Neuron (in vitro differentiated cells): ENCODE data around the gene AGPAT3.

Experiments used
- H2AFZ ChIP-seq: one replicate; pipeline ENCODE4 v1.6.1; 2013; ENCODE audit warnings: low read depth, mild to moderate bottlenecking, inconsistent platforms, low read length, moderate library complexity
- H3K27me3 ChIP-seq: one replicate; pipeline ENCODE4 v1.6.1; 2013; ENCODE audit warnings: low read length; ENCODE audit not compliant: insufficient read depth
- H3K36me3 ChIP-seq: one replicate; pipeline ENCODE4 v1.6.1; 2013; ENCODE audit warnings: low read length; ENCODE audit not compliant: insufficient read depth
- H3K4me1 ChIP-seq: one replicate; pipeline ENCODE4 v1.6.1; 2013; ENCODE audit warnings: low read length; ENCODE audit not compliant: insufficient read depth
- H3K4me3 ChIP-seq: 2 replicates; pipeline ENCODE4 v1.5.1; 2013; ENCODE audit warnings: mild to moderate bottlenecking, low read length, moderate library complexity
- H3K9me3 ChIP-seq: one replicate; pipeline ENCODE4 v1.6.1; 2013; ENCODE audit warnings: low read length

AGPAT3 gene

DNA sequence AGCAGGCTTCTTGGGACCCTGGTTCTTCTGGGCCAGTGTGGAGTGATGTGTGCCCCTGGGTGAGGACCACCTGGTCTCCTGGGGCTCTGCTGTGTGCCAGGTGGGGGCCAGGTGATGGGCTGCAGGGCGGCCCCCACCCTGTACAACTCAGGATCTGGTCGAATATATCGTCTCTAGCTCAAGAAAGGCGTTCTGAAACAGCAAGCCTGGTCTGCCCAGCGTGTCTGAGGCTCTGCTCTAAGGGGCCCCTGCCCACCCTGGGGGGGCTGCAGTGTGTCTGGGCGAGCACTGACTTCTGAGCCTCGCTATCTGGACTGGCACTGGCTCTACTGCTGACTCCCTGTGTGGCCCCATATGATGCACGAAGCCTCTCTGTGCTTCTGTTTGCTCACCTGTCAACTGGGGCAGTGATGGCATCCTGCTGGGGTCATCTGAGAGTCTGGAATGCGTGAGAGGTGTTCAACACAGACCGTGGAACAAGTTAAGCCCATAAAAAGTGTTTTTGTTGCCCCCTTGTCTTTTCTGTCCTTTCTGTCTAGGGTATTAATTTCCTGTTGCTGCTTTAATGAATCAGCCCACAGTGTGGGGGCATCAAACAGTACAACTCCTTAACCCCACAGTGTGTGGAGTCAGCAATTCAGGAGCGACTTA is 91.1 kb downstream of the AGPAT3 start:
- Histone ChIP-seq H2AFZ (no peak overlapping the region), H3K4me3 (no peak overlapping the region)

DNA sequence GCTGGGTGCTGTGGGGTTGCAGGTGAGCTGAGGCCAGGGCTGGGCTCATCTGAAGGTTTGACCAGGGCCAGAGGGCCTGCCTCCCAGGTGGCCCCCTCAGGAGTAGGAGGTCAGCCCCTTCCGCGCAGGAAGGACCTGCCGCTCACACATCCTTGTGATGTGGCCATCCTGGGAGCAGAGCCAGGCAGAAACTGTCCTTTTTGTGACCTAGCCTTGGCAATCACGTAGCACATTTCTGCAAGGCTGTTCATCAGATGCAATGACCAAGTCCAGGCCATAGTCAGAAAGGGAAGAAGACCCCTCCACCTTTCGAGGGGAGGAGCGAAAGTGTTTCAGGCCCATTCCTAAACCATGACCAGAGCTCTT is 91.6 kb downstream of the AGPAT3 start:
- no peak overlapping the region for H2AFZ ChIP-seq
- no peaks in the 10 kb centered on the region for H3K4me1 ChIP-seq
- H3K9me3 ChIP-seq = no peaks in the 10 kb centered on the region
- H3K27me3 ChIP-seq = no peaks in the 10 kb centered on the region
- H3K36me3 ChIP-seq = peaks cover 5% of the 10 kb centered on the region
- no peak overlapping the region for H3K4me3 ChIP-seq

More for the DNA sequence above, 91.1 kb downstream of the AGPAT3 start:
- Histone ChIP-seq H3K4me1 (no peaks in the 10 kb centered on the region), H3K9me3 (no peaks in the 10 kb centered on the region), H3K27me3 (no peaks in the 10 kb centered on the region), H3K36me3 (peaks cover 5% of the 10 kb centered on the region)

DNA sequence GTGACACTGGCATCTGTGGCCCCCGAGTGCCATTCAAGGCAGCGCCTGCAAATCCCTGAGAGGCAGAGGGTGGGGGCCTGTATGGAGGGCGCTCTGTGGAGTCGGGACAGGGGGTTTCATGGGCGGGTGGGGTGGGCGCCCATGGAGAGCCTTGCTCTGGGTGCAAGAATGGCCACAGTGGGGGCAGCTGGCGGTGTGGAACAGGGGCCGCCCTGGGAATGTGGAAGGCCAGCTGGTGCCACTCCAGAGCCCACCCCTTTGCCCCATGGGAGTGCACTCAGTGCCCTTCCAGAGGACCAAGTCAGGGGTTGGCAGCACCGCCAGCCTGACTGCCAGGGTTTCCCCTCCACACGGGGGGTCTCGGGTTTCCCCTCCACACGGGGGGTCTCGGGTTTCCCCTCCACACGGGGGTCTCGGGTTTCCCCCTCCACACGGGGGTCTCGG is 92.1 kb downstream of the AGPAT3 start:
- Histone ChIP-seq H3K9me3 (no peaks in the 10 kb centered on the region), H2AFZ (no peak overlapping the region), H3K4me1 (no peaks in the 10 kb centered on the region), H3K4me3 (no peak overlapping the region), H3K36me3 (peaks cover 5% of the 10 kb centered on the region), H3K27me3 (no peaks in the 10 kb centered on the region)

DNA sequence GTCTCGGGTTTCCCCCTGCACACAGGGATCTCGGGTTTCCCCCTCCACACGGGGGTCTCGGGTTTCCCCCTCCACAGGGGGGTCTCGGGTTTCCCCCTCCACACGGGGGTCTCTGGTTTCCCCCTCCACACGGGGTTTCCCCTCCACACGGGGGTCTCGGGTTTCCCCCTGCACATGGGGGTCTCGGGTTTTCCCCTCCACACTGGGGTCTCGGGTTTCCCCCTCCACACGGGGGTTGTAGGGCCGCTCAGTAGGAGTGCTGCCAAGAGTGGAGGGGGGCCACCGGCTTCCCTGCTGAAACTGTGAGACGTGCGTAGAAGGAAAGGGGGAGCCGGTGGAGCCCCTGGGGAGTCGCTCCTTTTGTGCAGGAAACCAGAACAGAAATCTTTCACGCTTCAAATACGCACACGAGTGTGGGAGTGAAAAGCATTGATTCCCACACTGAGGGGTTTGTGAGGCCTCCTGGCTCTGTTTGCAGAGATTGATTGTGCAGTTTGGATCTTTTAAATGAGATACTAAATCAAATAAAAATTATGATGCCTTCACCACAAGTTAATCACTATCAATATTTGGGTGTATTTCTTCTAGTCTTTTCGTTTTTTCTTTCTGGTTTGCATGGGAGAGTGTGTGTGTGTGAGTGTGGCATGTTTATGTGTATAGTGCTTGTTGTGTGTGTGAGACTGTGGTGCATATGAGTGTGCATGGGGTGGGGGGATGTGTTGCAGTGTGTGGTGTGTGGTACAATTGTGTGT is 92.8 kb downstream of the AGPAT3 start:
- Histone ChIP-seq H3K4me1 (no peaks in the 10 kb centered on the region), H3K27me3 (no peaks in the 10 kb centered on the region), H3K36me3 (peaks cover 9% of the 10 kb centered on the region), H3K4me3 (no peak overlapping the region), H3K9me3 (no peaks in the 10 kb centered on the region), H2AFZ (no peak overlapping the region)

DNA sequence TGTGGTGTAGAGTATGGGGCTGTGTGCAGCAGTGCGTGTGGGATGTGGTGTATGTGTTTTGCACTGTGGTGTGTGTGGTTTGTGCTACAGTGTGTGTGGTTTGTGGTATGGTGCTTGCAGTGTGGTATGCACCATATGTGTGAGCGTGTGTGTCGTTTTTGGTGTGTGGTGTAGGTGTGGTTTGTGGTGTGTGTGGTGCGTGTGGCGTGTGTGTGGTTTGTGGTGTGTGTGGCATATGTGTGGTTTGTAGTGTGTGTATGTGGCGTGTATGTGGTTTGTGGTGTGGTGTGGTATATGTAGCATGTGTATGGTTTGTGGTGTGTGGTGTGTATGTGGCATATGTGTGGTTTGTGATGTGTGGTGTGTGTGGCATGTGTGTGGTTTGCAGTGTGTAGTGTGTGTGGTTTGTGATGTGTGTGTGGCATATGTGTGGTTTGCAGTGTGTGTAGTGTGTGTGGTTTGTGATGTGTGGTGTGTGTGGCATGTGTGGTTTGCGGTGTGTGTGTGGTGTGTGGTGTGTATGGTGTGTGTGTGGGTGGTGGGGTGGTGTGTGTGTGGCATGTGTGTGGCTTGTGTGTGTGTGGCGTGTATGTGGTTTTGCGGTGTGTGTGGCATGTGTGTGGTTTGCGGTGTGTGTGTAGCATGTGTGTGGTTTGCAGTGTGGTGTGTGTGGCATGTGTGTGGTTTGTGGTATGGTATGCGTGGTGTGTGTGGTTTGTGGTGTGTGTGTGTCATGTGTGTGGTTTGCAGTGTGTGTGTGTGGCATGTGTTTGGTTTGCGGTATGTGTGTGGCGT is 93.5 kb downstream of the AGPAT3 start:
- Histone ChIP-seq H3K4me3 (no peak overlapping the region), H3K27me3 (no peaks in the 10 kb centered on the region), H3K36me3 (peaks cover 9% of the 10 kb centered on the region), H3K9me3 (no peaks in the 10 kb centered on the region), H3K4me1 (no peaks in the 10 kb centered on the region), H2AFZ (no peak overlapping the region)

DNA sequence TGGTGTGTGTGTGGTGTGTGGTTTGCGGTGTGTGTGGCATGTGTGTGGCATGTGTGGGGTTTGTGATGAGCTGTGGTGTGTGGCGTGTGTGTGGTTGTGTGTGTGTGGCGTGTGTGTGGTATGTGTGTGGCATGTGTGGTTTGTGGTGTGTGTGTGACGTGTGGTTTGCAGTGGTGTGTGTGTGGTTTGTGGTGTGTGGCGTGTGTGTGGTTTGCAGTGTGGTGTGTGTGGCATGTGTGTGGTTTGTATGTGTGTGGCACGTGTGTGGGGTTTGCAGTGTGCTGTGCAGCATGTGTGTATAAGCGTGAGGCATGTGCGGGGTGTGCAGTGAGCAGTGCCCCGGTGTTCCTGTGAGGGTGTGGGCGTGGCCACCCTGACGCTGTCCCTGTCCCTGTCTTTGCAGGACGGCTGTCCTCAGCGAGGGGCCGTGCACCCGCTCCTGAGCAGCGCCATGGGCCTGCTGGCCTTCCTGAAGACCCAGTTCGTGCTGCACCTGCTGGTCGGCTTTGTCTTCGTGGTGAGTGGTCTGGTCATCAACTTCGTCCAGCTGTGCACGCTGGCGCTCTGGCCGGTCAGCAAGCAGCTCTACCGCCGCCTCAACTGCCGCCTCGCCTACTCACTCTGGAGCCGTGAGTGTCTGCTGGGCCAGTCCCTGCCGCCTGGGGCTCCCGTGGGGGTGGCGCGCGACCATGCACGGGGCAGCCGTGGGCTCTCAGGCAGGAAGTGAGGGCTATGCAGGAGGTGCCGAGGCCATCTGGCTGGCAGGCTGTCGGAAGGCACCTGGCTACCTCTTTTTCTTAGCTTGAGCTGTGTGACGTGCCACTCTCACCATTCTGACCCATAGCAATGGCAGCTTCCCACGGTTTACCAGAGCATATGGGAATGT is 94.5 kb downstream of the AGPAT3 start:
- H3K36me3 ChIP-seq = peaks cover 9% of the 10 kb centered on the region
- no peaks in the 10 kb centered on the region for H3K9me3 ChIP-seq
- no peak overlapping the region for H3K4me3 ChIP-seq
- no peak overlapping the region for H2AFZ ChIP-seq
- H3K4me1 ChIP-seq = no peaks in the 10 kb centered on the region
- no peaks in the 10 kb centered on the region for H3K27me3 ChIP-seq

DNA sequence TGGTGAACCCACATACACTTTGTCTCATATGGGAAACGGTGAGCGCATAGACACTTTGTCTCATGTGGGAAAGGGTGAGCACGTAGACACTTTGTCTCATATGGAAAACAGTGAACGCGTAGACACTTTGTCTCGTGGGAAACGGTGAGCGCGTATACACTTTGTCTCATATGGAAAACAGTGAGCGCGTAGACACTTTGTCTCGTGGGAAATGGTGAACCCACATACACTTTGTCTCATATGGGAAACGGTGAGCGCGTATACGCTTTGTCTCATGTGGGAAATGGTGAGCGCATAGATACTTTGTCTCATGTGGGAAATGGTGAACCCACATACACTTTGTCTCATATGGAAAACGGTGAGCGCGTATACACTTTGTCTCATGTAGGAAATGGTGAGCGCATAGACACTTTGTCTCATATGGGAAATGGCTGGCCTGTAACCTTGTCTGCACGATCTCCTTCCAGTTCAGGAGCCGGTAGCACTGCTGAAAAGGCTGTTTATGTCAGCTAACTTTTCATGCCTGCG is 96.4 kb downstream of the AGPAT3 start:
- no peak overlapping the region for H3K4me3 ChIP-seq
- no peak overlapping the region for H2AFZ ChIP-seq
- H3K4me1 ChIP-seq = no peaks in the 10 kb centered on the region
- H3K36me3 ChIP-seq = peaks cover 9% of the 10 kb centered on the region
- no peaks in the 10 kb centered on the region for H3K27me3 ChIP-seq
- H3K9me3 ChIP-seq = no peaks in the 10 kb centered on the region

DNA sequence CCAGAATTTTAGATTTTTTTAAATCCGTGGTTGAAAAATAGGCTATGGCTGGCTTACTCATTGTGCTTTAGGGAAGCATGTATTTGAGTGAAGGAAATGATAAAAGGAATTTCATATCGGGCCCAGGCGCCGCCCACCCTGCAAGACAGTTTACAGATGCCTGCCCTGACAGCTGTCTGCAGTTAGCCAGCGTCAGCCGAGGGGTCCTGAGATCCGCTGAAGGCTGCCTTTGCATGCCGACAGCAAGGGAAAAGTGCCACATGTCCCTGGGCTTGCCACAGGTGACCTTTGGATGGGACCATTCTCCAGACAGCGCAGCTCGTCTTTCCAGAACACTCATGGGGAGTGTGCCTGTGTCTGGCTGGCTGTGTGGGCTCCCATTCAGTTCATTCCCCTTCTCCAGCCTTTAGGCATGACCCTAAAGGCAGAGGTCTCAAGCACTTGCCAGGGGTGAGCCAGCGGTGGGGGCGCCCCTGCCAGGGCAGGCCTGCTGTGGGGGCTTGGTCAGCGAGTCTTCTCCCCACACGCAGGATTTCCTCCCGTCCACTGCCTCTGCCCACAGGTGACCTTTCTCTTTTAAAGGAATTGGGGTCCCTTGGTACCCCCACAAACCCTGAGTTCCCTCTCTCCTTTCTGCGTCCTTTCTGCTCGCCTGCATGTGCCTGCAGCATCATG is 101.0 kb downstream of the AGPAT3 start:
- H3K36me3 ChIP-seq = peaks cover 20% of the 10 kb centered on the region
- H3K27me3 ChIP-seq = no peaks in the 10 kb centered on the region
- H3K9me3 ChIP-seq = no peaks in the 10 kb centered on the region
- H3K4me1 ChIP-seq = no peaks in the 10 kb centered on the region
- H3K4me3 ChIP-seq = no peak overlapping the region
- H2AFZ ChIP-seq = no peak overlapping the region

DNA sequence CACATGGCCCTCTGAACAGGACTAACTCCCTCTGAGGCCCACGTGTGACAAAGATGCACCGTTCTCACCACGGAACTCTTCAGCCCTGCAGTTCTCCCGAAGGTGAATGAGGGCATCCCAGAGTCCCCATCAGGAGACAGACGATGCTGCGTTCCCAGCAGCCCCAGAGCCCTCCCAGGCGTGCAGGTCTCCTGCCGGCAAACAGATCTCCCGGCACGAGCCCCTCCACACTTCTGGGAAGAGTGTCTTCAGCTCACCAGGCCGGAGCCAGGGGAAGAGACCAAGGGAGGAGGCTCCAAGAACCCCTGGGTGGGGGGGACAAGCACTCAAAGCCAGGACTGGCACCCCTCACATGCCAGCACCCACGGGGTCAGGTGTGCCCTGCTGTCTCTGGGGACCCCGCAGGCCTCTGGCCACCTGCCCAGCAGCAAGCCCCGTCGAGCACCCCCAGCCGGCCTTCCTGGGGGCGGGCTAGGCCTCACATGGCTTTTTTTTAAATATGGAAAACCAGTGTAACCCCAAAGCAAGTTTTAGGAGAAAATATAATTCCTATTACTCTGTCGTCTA is 102.0 kb downstream of the AGPAT3 start:
- no peaks in the 10 kb centered on the region for H3K9me3 ChIP-seq
- H3K4me3 ChIP-seq = no peak overlapping the region
- peaks cover 25% of the 10 kb centered on the region for H3K36me3 ChIP-seq
- no peak overlapping the region for H2AFZ ChIP-seq
- no peaks in the 10 kb centered on the region for H3K4me1 ChIP-seq
- H3K27me3 ChIP-seq = no peaks in the 10 kb centered on the region

DNA sequence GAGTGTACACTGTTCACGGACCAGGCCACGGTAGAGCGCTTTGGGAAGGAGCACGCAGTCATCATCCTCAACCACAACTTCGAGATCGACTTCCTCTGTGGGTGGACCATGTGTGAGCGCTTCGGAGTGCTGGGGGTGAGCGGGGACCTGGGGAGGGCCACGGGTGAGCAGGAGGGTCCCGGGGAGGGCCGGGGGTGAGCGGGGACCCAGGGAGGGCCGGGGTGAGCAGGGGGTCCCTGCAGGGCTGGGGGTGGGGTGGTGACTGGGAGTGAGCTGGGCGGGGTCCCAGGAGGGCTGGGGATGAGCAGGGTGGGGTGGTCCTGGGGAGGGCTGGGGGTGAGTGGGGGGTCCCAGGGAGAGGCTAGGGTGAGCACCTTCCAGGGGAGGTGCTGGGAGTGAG is 103.0 kb downstream of the AGPAT3 start:
- Histone ChIP-seq H2AFZ (no peak overlapping the region), H3K27me3 (no peaks in the 10 kb centered on the region), H3K9me3 (no peaks in the 10 kb centered on the region), H3K4me3 (no peak overlapping the region), H3K36me3 (peaks cover 20% of the 10 kb centered on the region), H3K4me1 (no peaks in the 10 kb centered on the region)

DNA sequence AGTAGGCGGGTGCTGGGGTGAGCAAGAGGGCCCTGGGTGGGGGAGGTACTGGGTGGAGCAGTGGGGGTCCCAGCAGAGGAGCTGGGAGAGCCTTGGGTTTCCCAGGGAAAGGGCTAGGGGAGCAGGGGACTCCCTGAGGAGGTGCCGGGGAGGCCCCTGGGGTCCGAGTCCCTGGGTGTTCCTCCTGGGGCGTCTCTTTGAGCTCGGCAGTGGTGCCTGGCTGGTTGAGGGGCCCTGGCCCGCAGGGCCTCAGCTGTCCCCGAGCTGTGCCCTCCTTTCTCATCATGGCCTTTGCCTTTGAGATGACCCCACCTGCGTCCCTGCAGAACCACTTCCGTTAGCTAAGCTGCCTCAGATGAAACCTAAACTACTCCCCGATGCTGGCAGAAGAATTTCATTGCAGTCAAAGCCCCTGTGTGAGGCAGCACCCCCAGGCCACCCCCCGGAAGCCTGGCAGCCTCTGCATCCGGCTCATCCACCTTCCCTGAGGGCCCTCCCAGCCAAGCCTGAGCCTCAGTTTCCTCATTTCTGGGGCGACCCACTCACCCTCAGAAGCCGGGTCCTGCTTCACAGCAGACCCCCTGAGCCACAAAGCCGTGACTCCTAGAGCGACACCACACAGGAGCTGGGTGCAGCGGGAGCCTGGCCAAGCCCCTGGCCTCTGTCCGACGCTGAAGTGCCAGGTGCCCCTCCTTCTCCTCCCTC is 103.5 kb downstream of the AGPAT3 start:
- Histone ChIP-seq H3K9me3 (no peaks in the 10 kb centered on the region), H3K27me3 (no peaks in the 10 kb centered on the region), H3K36me3 (peaks cover 20% of the 10 kb centered on the region)

More for the DNA sequence above, 103.5 kb downstream of the AGPAT3 start:
- Histone ChIP-seq H2AFZ (no peak overlapping the region), H3K4me1 (no peaks in the 10 kb centered on the region), H3K4me3 (no peak overlapping the region)
